ENCODE data around the gene TMEM123. TPM values are rescaled to one million over a fixed set of nuclear protein-coding genes. Genes with fewer than 3 reads are reported as not detected.

Gene TMEM123
- total RNA-seq, 2 experiments from 2014 or later, result 490 to 493 TPM

Other genes with a start within 250 kb of the TMEM123 start
- gene BIRC3, start 135.3 kb downstream of the TMEM123 start, total RNA-seq, result 10 to 100 TPM; 55.0 to 59.3 TPM
- gene BIRC2, start 105.6 kb downstream of the TMEM123 start, total RNA-seq, result 10 to 100 TPM; 40.6 to 41.4 TPM
- gene MMP7, start 78.0 kb upstream of the TMEM123 start, total RNA-seq, result not detected
- gene MMP20, start 172.6 kb upstream of the TMEM123 start, total RNA-seq, result not detected

Measured in activated naive CD8-positive, alpha-beta T cell treated with anti-CD3 and anti-CD28 coated beads, Interleukin-2, amount 10 ng/mL, durations not matched to agents 7 days and 5 days (primary cell).